ENCODE data around the gene CNTNAP2.

The CNTNAP2 gene

GRCh38 chr7:147400221-147400689 lies 1283.7 kb downstream of the CNTNAP2 start:
- DNase-seq (ENCODE audit: low spot score) = no peak

GRCh38 chr7:147400925-147401324 lies 1284.3 kb downstream of the CNTNAP2 start:
- DNase-seq (ENCODE audit: low spot score) = no peak

GRCh38 chr7:147405621-147406020 lies 1289.0 kb downstream of the CNTNAP2 start:
- DNase-seq (ENCODE audit: low spot score) = no peak

GRCh38 chr7:147406521-147407135 lies 1290.0 kb downstream of the CNTNAP2 start:
- no peak for DNase-seq (ENCODE audit: low spot score)

GRCh38 chr7:147411096-147411495 lies 1294.5 kb downstream of the CNTNAP2 start:
- DNase-seq (ENCODE audit: low spot score) = no peak

GRCh38 chr7:147412109-147412508 lies 1295.5 kb downstream of the CNTNAP2 start:
- DNase-seq (ENCODE audit: low spot score) = no peak

GRCh38 chr7:147412782-147413556 lies 1296.4 kb downstream of the CNTNAP2 start:
- DNase-seq (ENCODE audit: low spot score) = no peak

GRCh38 chr7:147413557-147413870 lies 1296.9 kb downstream of the CNTNAP2 start:
- no peak for DNase-seq (ENCODE audit: low spot score)

- DNase-seq (ENCODE audit: low spot score) = no peak
These were observed 1299.4 kb downstream of the CNTNAP2 start for GRCh38 chr7:147415991-147416390.

GRCh38 chr7:147418966-147419365 lies 1302.4 kb downstream of the CNTNAP2 start:
- DNase-seq (ENCODE audit: low spot score) = no peak

GRCh38 chr7:147423875-147424274 lies 1307.3 kb downstream of the CNTNAP2 start:
- no peak for DNase-seq (ENCODE audit: low spot score)

GRCh38 chr7:147428075-147428474 lies 1311.5 kb downstream of the CNTNAP2 start:
- no peak for DNase-seq (ENCODE audit: low spot score)

- no peak for DNase-seq (ENCODE audit: low spot score)
These were observed 1313.4 kb downstream of the CNTNAP2 start for GRCh38 chr7:147429961-147430360.

GRCh38 chr7:147432079-147432478 lies 1315.5 kb downstream of the CNTNAP2 start:
- DNase-seq (ENCODE audit: low spot score) = peak; percentile 60

- DNase-seq (ENCODE audit: low spot score) = no peak
These were observed 1316.0 kb downstream of the CNTNAP2 start for GRCh38 chr7:147432576-147432975.

- DNase-seq (ENCODE audit: low spot score) = no peak
These were observed 1320.1 kb downstream of the CNTNAP2 start for GRCh38 chr7:147436718-147437117.

GRCh38 chr7:147438216-147438615 lies 1321.6 kb downstream of the CNTNAP2 start:
- DNase-seq (ENCODE audit: low spot score) = no peak

GRCh38 chr7:147443942-147444341 lies 1327.3 kb downstream of the CNTNAP2 start:
- DNase-seq (ENCODE audit: low spot score) = no peak

GRCh38 chr7:147452816-147453215 lies 1336.2 kb downstream of the CNTNAP2 start:
- no peak for DNase-seq (ENCODE audit: low spot score)

- no peak for DNase-seq (ENCODE audit: low spot score)
These were observed 1348.6 kb downstream of the CNTNAP2 start for GRCh38 chr7:147465223-147465622.

- no peak for DNase-seq (ENCODE audit: low spot score)
These were observed 1356.0 kb downstream of the CNTNAP2 start for GRCh38 chr7:147472556-147472955.

GRCh38 chr7:147474862-147475261 lies 1358.3 kb downstream of the CNTNAP2 start:
- DNase-seq (ENCODE audit: low spot score) = no peak

GRCh38 chr7:147477526-147477925 lies 1360.9 kb downstream of the CNTNAP2 start:
- DNase-seq (ENCODE audit: low spot score) = no peak

- DNase-seq (ENCODE audit: low spot score) = no peak
These were observed 1362.2 kb downstream of the CNTNAP2 start for GRCh38 chr7:147478796-147479195.
